Hepatocyte (in vitro differentiated cells): ENCODE measurements around the gene SUPT20HL1. TPM values are rescaled to one million over a fixed set of nuclear protein-coding genes. Genes with fewer than 3 reads are reported as not detected.

Experiments
- DNase-seq: peaks from one replicate; pipeline ENCODE4 v3.0.0-alpha.2; 2016; ENCODE audit warnings: low spot score
- H2AFZ ChIP-seq: fragments of 200-600 bp; sonication (generic); 2 replicates; pipeline ENCODE4 v1.6.0; 2016; ENCODE audit warnings: antibody characterized with exemption, mild to moderate bottlenecking
- H3K27ac ChIP-seq: fragments of 200-600 bp; sonication (generic); 2 replicates; pipeline ENCODE4 v1.5.1; 2016; ENCODE audit warnings: mild to moderate bottlenecking
- H3K27me3 ChIP-seq: fragments of 200-600 bp; sonication (generic); 2 replicates; pipeline ENCODE4 v1.6.1; 2016
- H3K36me3 ChIP-seq: fragments of 200-600 bp; sonication (generic); replicated peaks from 2 replicates; pipeline ENCODE4 v1.5.1; 2016; ENCODE audit warnings: low read depth; ENCODE audit not compliant: insufficient read depth
- H3K4me1 ChIP-seq: fragments of 200-600 bp; sonication (generic); 2 replicates; pipeline ENCODE4 v1.5.1; 2016; ENCODE audit warnings: mild to moderate bottlenecking, moderate library complexity; ENCODE audit not compliant: insufficient read depth
- H3K4me2 ChIP-seq: fragments of 200-600 bp; sonication (generic); 2 replicates; pipeline ENCODE4 v1.6.0; 2016
- H3K4me3 ChIP-seq: fragments of 200-600 bp; sonication (generic); 2 replicates; pipeline ENCODE4 v1.5.1; 2016; ENCODE audit warnings: mild to moderate bottlenecking
- H3K79me2 ChIP-seq: fragments of 200-600 bp; sonication (generic); 2 replicates; pipeline ENCODE4 v1.6.0; 2017; ENCODE audit warnings: mild to moderate bottlenecking
- H3K9me2 ChIP-seq: fragments of 200-600 bp; sonication (generic); replicated peaks from 2 replicates; pipeline ENCODE4 v1.6.0; 2017; ENCODE audit warnings: mild to moderate bottlenecking; ENCODE audit not compliant: insufficient read depth
- H3K9me3 ChIP-seq: fragments of 200-600 bp; sonication (generic); 2 replicates; pipeline ENCODE4 v1.5.1; 2016; ENCODE audit warnings: low read depth, mild to moderate bottlenecking
- H4K20me1 ChIP-seq: fragments of 200-600 bp; sonication (generic); 2 replicates; pipeline ENCODE4 v1.6.0; 2016; ENCODE audit warnings: mild to moderate bottlenecking; ENCODE audit not compliant: insufficient read depth, poor library complexity, severe bottlenecking
- EZH2 ChIP-seq: fragments of 200-600 bp; sonication (generic); IDR thresholded peaks from 2 replicates; pipeline ENCODE4 v1.6.1; 2016; ENCODE audit warnings: antibody characterized with exemption, mild to moderate bottlenecking, borderline replicate concordance
- EZH2phosphoT487 ChIP-seq: fragments of 200-600 bp; sonication (generic); IDR thresholded peaks from one replicate; pipeline ENCODE4 v1.6.1; 2018; ENCODE audit warnings: antibody characterized with exemption, mild to moderate bottlenecking, low read depth, moderate library complexity; ENCODE audit not compliant: unreplicated experiment, severe bottlenecking
- WGBS: methylation state at CpG from one replicate; pipeline ENCODE4 v1.1.6; 2016; ENCODE audit warnings: low lambda C conversion rate; ENCODE audit errors: missing lambda C conversion rate; 5-methylcytosine and 5-hydroxymethylcytosine counted together
- polyA plus RNA-seq: library from polyadenylated mRNA; unstranded; fragments of >200 nt; fragmentation: Nextera tagmentation; extraction: Ambion mirVana; gene quantifications from 2 replicates; pipeline ENCODE4 v1.2.1, GENCODE V29; 2016
- total RNA-seq: library from RNA; depleted of rRNA; stranded (reverse); fragments of >200 nt; gene quantifications from 2 replicates; pipeline ENCODE4 v1.2.3, GENCODE V29; 2014
- TF ChIP-seq, protein P1 (sequence below): fragments of 200-600 bp; sonication (generic); IDR thresholded peaks from 2 replicates; pipeline ENCODE4 v1.5.1; 2016; ENCODE audit warnings: antibody characterized with exemption, mild to moderate bottlenecking; ENCODE audit not compliant: poor library complexity

Gene SUPT20HL1
- total and polyA plus RNA-seq, 2 experiments from 2014 or later = 0.07 TPM; not detected in 1

DNA sequence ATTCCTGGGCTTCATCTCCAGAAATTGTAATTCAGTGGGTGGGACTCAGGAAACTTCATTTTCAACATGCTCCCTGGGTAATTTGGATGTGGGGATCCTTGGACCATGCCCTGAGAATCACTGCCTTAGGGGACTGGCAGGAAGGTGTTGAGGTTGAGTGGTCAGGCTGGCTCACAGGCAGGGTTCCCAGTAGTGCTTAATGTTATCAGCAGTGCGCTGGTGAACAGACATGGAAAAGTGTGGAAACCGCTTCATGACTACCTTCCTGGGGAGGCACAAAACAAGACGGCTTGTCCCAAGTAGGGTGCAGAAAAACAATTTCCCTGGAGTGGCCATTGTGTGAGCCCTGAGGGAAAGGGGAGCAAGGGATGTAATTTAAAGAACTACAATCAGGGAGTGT is 31.4 kb downstream of the SUPT20HL1 start:
- peaks cover 11% of the 10 kb centered on the region for H3K27me3 ChIP-seq
- WGBS = 78% methylated on average over 3 of the region's 3 CpGs

DNA sequence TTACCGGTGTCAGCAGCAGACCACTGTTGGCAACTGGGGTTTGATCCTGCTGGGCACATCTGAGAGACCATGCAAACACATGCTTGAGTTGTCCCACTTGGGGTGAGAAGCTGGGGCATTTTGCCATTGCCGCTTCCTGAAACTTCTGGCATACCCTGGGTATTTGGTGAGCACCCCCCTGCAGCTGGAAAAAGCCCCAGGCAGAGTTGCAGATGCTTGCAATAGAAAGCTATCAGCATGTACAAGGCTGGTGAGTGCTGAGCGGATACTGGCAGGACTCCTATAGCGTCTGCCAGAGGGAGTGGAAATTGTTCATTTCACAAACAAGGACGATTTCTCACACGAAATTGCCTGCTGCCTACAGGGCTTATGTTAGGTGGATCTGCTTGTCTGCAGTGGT is 32.3 kb downstream of the SUPT20HL1 start:
- no peaks in the 10 kb centered on the region for H4K20me1 ChIP-seq
- 82% methylated on average over 6 of the region's 6 CpGs for WGBS
- no peaks in the 10 kb centered on the region for H3K79me2 ChIP-seq
- H3K4me2 ChIP-seq = no peak overlapping the region
- H3K9me2 ChIP-seq = no peaks in the 10 kb centered on the region
- H3K4me3 ChIP-seq = no peak overlapping the region
- H3K36me3 ChIP-seq = no peaks in the 10 kb centered on the region
- no peak for DNase-seq
- no peak overlapping the region for H3K27ac ChIP-seq
- peaks cover 11% of the 10 kb centered on the region for H3K27me3 ChIP-seq
- H2AFZ ChIP-seq = no peak overlapping the region
- no peak for TF ChIP-seq EZH2phosphoT487
- TF ChIP-seq EZH2 = no peak
- TF ChIP-seq, protein P1, sequence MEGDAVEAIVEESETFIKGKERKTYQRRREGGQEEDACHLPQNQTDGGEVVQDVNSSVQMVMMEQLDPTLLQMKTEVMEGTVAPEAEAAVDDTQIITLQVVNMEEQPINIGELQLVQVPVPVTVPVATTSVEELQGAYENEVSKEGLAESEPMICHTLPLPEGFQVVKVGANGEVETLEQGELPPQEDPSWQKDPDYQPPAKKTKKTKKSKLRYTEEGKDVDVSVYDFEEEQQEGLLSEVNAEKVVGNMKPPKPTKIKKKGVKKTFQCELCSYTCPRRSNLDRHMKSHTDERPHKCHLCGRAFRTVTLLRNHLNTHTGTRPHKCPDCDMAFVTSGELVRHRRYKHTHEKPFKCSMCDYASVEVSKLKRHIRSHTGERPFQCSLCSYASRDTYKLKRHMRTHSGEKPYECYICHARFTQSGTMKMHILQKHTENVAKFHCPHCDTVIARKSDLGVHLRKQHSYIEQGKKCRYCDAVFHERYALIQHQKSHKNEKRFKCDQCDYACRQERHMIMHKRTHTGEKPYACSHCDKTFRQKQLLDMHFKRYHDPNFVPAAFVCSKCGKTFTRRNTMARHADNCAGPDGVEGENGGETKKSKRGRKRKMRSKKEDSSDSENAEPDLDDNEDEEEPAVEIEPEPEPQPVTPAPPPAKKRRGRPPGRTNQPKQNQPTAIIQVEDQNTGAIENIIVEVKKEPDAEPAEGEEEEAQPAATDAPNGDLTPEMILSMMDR = no peak
- H3K4me1 ChIP-seq = no peaks in the 10 kb centered on the region
- no peaks in the 10 kb centered on the region for H3K9me3 ChIP-seq

More for the DNA sequence above, 31.4 kb downstream of the SUPT20HL1 start:
- Histone ChIP-seq H2AFZ (no peak overlapping the region), H3K4me3 (no peak overlapping the region), H3K36me3 (no peaks in the 10 kb centered on the region), H3K4me1 (no peaks in the 10 kb centered on the region), H3K27ac (no peak overlapping the region), H4K20me1 (no peaks in the 10 kb centered on the region), H3K4me2 (no peak overlapping the region), H3K79me2 (no peaks in the 10 kb centered on the region), H3K9me2 (no peaks in the 10 kb centered on the region), H3K9me3 (no peaks in the 10 kb centered on the region)
- DNase-seq = no peak
- TF ChIP-seq EZH2 = no peak
- no peak for TF ChIP-seq EZH2phosphoT487
- TF ChIP-seq, protein P1 = no peak

DNA sequence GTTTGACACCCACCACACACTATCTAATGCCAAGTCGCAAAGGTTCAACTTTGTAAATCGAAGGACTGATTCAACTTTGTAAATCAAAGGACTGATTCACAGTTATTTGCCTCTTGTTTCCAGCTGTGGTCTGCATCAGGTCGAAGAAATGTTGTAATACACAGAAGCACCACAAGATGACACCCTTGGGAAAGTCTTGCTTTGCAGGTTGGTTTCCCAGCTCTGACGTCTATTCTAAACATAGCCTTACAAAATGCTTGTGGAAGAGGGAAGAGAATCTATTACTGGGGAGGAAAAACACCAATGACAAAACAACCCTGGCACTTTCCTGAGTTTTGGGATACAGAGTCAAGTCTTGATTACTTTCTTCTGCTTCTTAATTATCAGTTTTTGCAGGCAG is 35.3 kb downstream of the SUPT20HL1 start:
- WGBS = 3% methylated on average over 4 of the region's 4 CpGs
- H3K9me2 ChIP-seq = no peaks in the 10 kb centered on the region
- H3K4me3 ChIP-seq = no peak overlapping the region
- no peak for TF ChIP-seq EZH2phosphoT487
- no peak for TF ChIP-seq EZH2
- TF ChIP-seq, protein P1 = peak; percentile 86
- no peak overlapping the region for H3K4me2 ChIP-seq
- H3K36me3 ChIP-seq = no peaks in the 10 kb centered on the region
- H2AFZ ChIP-seq = no peak overlapping the region
- no peaks in the 10 kb centered on the region for H3K79me2 ChIP-seq
- no peaks in the 10 kb centered on the region for H3K9me3 ChIP-seq
- peaks cover 11% of the 10 kb centered on the region for H3K27me3 ChIP-seq
- DNase-seq = peak; percentile 88
- no peaks in the 10 kb centered on the region for H4K20me1 ChIP-seq
- H3K27ac ChIP-seq = peak overlapping the region; percentile 0
- H3K4me1 ChIP-seq = no peaks in the 10 kb centered on the region
